GM12865 (cell line): ENCODE measurements around the gene PUSL1.

Experiments
- DNase-seq: peaks from one replicate; pipeline ENCODE4 v3.0.0; 2010; ENCODE audit warnings: low read depth
- H3K4me3 ChIP-seq: 2 replicates; pipeline ENCODE4 v1.5.1; 2011; ENCODE audit warnings: mild to moderate bottlenecking, low read depth, low read length, control low read depth
- TF ChIP-seq, protein P1 (sequence below): IDR thresholded peaks from 2 replicates; pipeline ENCODE4 v1.5.1; 2011; ENCODE audit warnings: low read length, control low read depth, low read depth, inconsistent platforms; ENCODE audit not compliant: insufficient read depth; ENCODE audit errors: missing control alignments

Gene PUSL1

DNA sequence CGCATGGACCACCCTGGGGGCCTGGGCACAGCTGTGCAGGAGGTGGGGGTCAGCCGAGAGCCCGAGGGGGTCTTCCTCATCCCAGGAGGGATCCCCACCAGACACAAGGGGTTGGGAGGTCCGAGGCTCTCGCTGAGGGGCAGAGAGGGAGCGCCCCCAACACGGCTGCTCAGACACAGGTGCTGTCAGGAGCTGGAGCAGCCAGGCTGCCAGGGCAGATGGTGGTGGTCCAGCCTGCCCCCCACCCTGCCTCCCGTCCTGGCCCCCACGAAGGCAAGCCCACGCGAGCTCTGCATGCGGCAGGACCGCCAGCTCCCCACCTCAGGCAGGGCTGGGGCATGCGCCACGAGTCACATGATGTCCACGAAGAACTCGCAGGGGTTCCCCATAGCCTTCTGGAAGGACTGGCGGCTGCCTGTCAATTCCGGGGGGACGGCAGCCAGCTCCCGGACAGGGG is 27.4 kb downstream of the PUSL1 start:
- TF ChIP-seq, protein P1, sequence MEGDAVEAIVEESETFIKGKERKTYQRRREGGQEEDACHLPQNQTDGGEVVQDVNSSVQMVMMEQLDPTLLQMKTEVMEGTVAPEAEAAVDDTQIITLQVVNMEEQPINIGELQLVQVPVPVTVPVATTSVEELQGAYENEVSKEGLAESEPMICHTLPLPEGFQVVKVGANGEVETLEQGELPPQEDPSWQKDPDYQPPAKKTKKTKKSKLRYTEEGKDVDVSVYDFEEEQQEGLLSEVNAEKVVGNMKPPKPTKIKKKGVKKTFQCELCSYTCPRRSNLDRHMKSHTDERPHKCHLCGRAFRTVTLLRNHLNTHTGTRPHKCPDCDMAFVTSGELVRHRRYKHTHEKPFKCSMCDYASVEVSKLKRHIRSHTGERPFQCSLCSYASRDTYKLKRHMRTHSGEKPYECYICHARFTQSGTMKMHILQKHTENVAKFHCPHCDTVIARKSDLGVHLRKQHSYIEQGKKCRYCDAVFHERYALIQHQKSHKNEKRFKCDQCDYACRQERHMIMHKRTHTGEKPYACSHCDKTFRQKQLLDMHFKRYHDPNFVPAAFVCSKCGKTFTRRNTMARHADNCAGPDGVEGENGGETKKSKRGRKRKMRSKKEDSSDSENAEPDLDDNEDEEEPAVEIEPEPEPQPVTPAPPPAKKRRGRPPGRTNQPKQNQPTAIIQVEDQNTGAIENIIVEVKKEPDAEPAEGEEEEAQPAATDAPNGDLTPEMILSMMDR, result no peak
- DNase-seq, result no peak
- H3K4me3 ChIP-seq, result no peak overlapping the region

DNA sequence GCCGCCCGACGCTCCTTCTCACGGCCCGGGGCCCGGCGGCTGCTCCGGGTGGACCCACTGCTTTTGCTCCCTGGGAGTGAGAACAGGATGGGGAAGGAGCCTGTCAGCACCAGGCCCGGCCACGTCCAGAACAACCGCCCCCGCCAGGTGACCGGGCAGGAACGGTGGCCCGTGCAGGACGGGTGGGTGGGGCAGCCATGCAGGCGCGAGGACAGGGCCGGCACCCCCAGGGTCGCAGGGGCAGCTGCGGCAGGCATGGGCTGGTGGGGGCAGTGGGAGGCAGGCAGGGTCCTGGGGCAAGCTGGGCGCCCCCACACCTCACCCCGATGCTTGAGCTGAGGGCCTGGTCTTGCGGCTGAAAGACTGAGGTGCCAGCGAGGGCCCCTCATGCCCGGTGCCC is 28.0 kb downstream of the PUSL1 start:
- TF ChIP-seq, protein P1, result no peak
- H3K4me3 ChIP-seq, result no peak overlapping the region
- DNase-seq, result no peak

DNA sequence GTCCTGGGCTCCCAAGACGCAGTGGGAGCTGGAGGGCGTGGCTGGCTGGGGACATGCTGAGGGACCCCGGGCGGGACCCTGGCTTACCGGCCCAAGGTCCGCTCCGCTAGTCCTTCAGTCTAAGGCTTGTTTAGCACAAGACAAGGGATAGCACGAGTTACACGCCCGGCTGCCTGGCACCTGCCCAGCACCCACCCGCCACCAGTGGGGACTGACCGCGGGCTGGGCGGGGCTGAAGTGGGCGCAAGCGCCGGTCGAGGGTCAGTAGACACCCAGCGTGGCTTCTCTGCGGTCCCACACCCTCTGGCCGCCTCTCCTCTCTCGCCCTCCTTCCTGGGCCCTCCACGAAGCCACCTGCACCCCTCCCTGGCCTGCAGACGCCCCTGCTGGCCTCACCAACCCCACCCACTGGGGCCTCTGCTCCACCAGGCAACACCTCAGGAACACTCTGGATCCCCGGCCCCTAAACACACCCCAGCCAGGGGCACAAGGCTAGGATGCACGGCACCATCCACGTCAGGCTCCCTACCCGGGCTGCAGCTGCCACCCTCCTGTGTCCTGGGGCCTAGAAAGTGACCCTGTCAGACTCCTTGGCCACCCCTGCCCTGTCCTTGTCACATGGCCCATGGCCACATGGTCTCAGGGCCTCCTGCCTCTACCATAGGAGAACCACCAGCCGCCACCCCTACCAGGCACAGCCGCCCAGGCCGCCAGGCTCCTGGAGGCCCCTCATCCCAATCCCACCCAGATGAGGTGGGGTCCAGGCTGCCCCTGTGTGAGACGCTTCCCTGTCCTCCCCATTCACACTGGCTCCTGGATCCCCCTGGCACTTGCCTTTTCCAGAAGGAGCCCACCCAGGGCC is 28.8 kb downstream of the PUSL1 start:
- no peak for DNase-seq
- TF ChIP-seq, protein P1, result no peak
- no peak overlapping the region for H3K4me3 ChIP-seq

DNA sequence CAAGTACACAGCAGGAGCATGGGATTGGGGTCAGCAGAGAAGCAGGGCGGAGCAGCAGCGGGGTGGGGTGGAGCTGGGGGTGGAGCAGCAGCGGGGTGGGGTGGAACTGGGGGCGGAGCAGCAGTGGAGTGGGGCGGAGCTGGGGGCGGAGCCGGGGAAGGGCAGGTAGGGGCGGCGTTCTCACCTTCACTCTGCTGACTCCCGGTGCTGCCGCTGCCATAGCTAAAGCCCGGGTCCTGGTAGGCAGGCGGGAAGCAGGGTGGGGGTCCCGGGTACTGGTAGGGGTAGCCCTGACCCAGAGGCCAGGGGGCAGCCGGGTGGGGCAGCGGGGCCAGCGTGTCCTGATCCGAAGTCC is 29.4 kb downstream of the PUSL1 start:
- TF ChIP-seq, protein P1, result no peak
- peak; percentile 32 for DNase-seq
- no peak overlapping the region for H3K4me3 ChIP-seq

DNA sequence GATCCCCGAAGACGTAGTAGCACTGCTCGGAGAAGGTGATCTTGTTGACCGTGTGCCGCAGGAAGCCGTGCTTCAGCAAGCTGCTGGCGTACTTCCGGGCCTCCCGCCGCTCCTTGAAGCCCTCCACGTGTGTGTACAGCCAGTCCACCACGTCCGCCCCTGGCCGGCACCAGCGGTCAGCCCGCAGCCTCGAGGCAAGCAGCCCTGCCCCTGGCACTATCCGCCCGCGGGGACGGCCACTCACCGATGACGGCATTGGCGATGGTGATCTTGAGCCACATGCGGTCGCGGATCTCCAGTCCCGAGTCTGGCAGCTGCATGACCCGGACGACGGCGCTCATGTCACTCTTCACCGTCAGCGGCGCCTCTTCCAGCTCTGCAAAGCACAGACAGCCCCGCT is 29.9 kb downstream of the PUSL1 start:
- TF ChIP-seq, protein P1, result no peak
- DNase-seq, result no peak
- H3K4me3 ChIP-seq, result no peak overlapping the region

DNA sequence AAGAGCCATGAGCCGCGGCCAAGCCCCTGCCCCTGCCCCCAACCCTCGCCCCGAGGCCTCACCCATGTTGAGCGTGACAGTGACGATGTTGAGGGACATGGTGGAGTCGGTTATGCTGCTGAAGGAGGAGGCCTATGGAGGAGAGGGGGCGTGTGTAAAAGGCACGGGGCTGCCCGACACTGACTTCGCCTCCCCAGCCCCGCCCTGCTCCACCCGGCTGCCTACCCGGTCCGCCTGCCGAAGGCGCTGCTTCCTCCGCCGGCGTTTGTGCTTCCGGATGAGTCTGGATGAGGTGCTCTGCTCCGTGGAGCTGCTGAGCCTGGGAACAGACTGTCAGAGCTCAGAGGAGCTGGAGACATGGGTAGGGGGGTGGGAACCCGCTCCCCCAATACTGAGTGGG is 31.8 kb downstream of the PUSL1 start:
- DNase-seq, result no peak
- H3K4me3 ChIP-seq, result no peak overlapping the region
- TF ChIP-seq, protein P1, result no peak
